NK-92 treated with Interleukin-12 subunit alpha and Interleukin-12 subunit beta, amount 100 ng/mL, for 24 hours (cell line): ENCODE results near the gene BPIFB3.
"Not testable (repeated sequence)": the region's sequence is repeated elsewhere in the genome, so short reads cannot be mapped to it uniquely, and the experiment has no call there.

Source experiments
- DNase-seq: peaks from one replicate; lab custom pipeline; 2025; lab: John Stamatoyannopoulos, UW

Gene BPIFB3

DNA sequence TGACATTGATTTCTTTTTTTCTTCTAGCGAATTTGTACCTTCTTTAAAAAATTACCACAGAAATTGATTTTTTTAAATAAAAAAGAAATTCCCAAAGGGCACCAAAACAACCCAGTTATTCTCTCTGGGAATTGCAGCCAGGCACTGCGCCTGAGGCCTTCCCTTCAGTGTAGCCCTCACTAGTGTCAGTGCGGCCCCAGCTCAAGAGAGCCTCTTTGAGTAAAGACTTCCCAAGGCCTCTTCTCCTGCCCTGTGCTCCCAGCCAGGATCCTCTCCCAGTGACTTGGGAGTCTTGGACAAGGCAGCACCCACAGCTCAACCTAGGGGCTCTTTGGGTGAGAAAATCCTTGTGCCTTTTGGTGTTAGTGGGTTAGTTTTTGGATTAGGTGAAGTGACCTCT, 67.2 kb downstream of the BPIFB3 start:
- DNase-seq, result no peak

DNA sequence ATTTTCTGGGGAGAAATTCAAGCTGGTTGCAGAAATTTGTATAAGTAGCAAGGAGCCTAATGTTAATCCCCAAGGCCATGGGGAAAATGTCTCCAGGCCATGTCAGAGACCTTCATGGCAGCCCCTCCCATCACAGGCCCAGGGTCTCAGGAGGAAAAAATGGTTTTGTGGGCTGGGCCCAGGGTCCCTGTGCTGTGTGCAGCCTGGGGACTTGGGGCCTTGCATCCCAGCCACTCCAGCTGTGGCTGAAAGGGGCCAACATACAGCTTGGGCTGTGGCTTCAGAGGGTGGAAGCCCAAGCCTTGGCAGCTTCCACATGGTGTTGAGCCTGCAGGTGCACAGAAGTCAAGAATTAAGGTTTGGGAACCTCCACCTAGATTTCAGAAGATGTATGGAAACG, 68.6 kb downstream of the BPIFB3 start:
- not testable (repeated sequence) for DNase-seq
